NCI-H526 treated with DMSO at 0.1 percent for 48 hours (cell line): ENCODE measurements around the gene SYNPO2L.
"Not testable (repeated sequence)": the region's sequence is repeated elsewhere in the genome, so short reads cannot be mapped to it uniquely, and the experiment has no call there.

Experiments
- DNase-seq: peaks from one replicate; lab custom pipeline; 2025; lab: John Stamatoyannopoulos, UW

The SYNPO2L gene

DNA sequence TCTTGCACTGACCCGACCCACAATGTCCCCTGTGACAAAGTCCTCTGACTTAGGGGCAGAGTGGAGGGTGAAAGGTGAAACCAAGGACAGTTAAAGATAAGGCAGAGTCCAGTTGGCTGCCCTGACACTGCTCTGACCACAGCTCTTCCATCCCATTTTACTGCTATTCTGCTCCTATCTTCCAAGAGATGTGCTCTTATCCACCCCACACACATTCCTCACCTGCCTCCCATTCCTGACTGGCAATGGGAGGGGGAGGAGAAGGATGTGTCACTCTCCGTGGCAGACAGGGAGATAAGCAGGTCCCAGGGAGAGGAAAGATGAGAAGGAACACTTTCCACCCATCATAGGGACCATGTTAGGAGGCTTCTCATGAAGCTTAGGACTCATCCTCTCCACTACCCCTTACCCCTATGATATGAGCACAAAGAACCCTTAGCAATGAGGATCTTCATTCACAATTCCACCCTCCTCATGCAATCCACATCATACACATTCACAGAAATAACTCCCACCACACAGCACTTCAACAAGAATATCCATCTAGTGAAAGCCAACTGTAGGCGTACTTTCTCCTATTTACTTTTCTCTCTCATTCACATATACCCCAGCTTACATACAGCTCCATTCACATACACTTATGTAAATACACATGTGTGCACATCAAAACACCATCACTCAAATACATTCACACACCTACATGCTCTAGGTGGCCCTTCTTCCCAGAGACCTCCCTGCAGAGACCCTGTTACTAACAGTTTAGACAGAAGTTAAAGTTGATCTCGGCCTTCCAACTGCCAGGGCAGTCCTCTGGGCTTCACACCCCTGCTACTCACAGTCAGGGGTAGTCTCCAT, 6.6 kb downstream of the SYNPO2L start:
- DNase-seq, result no peak

DNA sequence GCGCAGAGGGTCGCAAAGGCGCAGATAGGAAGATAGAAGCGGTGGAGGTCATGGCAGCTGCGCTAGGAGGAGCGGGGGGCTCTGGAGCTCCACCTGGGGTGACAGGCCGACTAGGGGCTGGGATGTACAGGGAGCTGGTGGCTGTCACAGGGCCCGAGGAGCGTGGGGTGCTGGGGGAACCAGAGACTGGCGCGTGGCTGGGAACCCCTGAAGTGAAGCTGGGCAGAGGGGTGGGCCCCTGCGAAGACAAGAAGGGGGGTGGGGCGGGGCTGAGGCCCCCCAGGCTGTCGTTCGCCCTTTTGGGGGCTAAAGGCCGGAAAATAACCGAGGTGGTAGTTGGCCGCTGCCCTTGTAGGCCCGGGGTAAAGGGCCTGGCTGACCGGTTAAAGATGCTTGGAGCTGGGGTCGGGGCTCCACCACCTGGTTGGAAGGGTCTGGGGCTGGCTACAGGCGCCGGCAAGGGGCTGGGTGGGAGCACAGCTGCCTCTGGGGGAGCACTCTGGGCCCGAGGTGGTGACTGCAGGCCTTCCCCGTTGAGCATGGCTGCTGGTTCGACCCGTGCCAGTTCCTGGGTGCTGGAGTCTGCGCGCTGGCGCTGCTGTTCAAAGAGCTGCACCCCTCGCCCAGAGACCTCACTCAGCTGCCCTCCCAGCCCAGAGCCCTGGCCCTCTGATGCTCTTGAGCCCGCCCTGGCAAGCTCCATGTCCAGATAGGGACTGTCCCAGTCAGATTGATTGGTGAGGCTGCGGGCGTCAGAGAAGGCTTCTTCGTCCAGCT, 7.8 kb downstream of the SYNPO2L start:
- DNase-seq, result no peak

DNA sequence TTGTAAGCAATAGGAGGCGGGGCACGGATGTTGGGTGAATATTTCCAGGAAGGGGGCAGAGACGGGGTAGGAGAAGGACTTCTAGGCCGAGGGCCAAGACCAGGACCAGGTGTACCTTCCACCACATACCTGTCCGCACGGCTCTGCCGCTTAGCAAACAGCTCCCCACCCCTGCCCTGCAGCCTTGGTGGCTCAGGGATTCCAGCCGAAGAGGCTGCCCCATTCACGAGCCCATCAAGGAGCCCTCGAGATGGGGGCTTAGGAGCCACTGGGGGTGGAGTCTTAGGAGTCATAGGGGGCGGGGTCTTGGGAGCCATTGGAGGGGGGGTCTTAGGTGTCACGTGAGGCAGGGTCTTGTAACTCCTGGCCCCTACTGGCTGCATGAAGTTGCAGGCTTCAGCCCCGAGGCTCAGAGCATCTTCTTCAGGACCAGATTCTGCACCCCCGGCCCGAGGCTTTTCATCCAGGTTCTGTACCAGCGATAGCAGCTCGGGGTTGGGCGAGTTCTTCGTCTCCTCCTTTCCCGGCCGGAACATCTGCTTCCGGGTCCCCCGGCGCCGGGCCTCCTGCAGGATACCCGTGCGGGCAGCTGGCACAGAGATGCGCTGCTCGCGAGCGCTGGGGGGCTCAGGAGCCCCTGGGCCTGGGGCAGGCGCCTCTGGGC, 8.5 kb downstream of the SYNPO2L start:
- no peak for DNase-seq

DNA sequence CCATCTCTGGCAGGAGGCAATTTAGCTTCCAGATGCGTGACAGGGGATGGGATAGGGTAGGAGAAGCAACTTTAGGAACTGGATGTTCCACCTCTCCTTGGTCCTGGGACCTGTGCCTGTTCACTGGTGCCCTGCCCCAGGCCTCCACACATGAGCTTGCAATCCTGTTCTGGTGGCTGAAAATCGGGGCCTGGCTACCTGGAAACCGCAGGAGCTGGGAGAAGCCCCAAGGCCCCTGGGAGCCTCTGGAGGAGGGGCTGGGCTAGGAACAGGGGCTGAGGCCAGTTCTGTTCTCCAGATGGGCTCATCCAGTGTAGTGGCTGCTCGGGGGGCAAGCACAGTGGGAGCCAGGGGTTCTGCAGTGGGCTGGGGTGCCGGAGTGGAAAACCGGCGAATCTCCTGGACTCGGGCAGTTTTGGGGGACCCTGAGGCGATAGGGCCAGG, 9.2 kb downstream of the SYNPO2L start:
- no peak for DNase-seq

DNA sequence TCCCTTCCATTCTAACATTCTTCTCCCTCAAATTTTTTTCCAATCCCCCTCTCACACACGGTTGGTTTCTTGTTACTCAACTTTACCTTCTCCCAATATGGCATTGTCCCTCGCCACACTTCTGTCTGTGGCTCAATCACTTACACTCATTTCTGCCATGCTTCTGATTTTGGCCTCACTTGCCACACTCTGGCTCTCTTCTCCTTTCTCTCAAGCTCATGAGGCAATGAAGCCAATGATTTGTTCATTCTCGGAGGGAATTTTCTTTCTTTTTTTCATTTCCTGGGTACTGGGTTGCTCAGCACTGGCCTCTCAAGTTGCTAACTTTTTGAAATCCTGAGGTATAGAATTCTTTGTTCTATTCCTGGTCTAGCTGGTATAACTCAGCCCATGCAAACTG, 10.6 kb downstream of the SYNPO2L start:
- no peak for DNase-seq

DNA sequence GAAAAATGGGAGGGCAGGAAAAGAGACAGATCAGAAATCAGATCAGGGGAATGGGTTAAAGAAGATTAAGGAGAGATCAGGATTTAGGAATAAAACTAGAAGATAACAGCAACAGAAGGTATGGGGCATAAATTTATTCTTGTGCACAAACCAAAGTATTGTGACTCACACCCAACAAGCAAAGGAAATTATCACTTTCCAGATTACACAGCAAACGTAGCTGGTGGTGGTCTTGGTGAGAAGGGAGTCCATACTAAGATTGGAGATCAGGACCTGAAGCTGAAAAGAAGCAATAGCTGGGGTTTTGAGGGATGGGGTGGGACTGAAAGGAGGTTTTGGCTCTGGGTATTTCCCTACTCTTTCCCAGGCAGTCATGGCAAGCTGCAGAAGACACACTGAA, 11.1 kb downstream of the SYNPO2L start:
- DNase-seq, result no peak

DNA sequence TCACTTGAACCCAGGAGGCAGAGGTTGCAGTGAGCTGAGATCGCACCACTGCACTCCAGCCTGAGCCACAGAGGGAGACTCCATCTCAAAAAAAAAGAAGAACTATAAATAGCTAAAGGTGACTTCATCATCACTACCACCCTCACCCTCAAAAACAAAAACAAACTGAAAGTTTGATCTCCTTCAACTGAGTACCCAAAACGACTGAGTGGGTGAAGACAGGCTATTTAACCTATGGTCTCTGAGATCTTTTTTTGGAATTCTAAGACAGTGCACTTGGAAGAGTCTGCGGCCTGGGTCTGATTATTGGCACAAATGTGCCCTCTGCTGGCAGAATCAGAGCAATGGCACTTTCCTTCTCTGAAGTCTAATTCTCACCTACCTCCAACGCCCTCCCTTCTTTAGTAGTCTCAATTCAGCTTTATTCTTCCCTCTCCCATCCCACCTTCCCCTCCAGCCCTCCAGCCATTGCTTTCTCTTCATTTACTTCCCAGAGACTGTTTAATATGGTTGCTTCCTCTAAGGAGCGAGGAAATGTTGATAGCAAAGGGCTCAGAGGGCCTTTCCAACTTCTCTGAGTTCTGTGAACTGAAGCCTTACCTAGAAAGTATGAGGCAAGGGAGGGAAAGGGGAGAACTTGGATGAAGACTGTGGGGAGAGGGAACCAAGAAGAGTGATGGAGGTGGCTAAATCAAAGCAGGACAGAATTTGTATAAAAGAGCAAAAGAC, 11.7 kb downstream of the SYNPO2L start:
- peak; percentile 9 for DNase-seq

DNA sequence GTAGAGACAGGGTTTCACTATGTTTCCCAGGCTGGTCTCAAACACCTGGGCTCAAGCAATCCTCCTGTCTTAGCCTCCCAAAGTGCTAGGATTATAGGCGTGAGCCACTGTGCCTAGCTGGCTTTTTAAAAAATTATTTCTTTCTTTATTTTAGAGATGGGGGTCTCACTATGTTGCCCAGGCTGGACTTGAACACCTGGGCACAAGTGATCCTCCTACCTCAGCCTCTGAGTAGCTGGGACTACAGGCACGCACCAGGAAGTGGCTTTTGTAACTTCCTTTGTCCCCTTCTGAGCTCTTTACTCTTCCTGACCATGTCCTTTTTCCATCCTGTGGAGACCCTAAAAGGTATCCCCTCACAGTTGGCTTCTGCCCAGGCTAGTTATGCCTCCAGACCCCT, 12.5 kb downstream of the SYNPO2L start:
- DNase-seq, result no peak

DNA sequence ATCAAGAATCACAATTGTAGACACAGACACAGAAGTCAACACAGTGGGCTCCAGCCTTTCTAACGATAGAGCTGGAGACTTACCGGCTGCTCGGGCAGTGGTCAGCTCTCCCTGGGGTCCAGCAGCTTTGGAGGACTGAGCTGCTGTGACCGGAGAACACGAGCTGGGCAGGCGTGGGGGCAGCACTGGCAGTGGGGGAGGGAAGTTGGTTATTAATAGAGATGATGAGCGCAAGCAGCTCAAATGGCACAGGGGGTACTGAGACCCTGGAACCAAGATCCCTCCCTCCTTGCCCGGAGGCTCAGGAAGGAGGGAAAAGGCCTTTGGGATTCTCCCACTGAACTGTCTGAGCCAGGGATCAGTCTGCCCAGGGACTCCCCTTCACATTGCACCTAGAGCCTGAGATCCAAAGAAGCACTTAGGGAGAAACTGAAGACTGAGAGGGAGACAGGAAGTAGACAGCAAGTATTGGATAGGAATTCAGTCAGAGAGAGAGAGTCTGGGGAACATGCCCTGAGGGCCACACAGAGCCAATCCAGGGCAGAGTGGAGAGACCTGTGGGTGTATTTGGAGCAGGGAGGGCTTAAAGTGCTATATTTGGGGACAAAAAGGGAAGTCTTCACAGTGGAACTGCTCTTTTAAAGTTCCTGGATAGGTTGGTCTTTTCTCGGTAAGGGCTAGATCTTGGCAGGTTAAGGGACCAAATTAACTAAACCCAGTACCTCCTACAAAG, 14.3 kb downstream of the SYNPO2L start, which contains the start of gene MYOZ1:
Gene MYOZ1, minus strand, starts transcription at position 147 of the 733 bp plus-strand sequence. CDS start 1,457 bp downstream, outside the sequence.
- DNase-seq, result no peak

DNA sequence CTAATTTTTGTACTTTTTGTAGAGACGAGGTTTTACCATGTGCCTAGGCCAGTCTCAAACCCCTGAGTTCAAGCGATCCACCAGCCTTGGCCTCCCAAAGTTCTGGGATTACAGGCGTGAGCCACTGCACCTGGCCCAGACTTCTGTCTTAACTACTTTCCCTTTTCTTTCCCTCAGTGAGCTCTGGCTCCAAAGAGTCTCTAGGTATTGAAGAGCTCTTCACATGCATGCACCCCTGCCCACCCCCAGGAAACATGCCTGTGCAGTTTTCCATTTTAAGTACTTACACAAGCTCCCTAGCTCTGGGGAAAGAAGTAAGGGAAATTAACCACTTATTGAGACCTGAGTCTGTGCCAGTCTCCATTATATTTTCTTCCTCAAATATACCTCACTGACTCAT, 16.5 kb downstream of the SYNPO2L start:
- DNase-seq, result no peak

DNA sequence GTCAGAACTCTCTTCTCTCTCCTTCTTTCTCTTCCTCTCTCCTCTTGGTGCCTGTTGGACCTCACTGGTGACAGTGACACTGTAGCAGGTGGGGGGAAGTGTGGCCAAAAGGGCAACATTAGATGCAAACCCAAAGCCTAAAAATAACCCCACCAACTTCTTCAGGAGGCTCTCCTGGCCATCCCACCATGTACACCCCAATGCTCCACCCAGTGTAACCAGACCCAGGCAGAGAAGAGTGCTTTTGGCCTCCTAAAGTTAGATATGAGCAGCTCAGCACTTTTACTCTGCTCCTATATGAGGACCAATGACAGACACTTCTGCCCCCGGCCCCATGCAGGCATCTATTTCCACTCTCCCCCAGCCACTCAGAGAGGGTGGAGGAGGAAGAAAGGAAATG, 20.0 kb downstream of the SYNPO2L start:
- DNase-seq, result no peak

DNA sequence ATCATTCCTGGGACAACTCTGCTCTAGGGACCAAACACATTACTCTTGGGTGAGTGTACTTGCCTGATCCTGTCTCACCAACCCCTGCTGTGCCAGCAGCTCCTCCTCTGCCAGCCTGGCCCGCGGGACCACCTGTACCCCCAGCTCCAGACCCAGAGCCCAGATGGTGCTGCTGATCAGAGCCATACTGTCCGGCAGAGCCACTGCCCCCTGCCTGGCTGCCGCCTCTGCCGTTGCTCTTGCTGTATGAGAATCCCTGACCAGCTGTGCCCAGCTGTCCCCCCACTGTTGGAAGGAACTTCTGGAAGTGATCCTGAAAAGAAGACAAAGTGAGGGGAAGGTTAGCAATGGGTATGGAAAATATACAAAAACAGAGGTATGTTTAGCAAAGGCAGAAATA, 21.4 kb downstream of the SYNPO2L start:
- DNase-seq, result no peak

DNA sequence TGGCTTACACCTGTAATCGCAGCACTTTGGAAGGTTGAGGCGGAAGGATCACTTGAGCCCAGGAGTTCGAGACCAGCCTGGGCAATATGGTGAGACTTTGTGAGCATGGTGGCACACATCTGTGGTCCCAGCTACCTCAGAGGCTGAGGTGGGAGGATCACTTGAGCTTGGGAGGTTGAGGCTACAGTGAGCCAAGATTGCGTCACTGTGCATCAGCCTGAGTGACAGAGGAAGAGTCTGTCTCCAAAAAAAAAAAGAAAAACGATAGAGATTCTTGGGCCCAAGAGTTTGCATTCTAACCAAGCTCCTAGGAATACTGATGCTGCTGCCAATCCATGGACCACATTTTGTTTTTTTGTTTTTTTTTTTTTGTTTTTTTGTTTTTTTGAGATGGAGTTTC, 26.7 kb downstream of the SYNPO2L start:
- no peak for DNase-seq

DNA sequence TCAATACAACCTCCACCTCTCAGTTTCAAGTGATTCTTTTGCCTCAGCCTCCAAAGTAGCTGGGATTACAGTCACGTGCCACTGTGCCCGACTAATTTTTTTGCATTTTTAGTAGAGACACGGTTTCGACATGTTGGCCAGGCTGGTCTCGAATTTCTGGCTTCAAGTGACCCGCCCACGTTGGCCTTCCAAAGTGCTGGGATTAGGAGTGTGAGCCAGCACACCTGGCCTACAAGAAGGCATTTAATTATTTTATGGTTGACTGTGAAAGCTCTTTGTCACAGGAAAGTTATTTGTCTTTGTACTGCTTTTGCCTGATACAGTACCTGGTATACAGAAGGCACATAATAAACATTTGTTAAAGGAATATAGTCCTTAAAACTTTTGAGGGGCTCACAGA, 27.4 kb downstream of the SYNPO2L start:
- DNase-seq, result no peak

DNA sequence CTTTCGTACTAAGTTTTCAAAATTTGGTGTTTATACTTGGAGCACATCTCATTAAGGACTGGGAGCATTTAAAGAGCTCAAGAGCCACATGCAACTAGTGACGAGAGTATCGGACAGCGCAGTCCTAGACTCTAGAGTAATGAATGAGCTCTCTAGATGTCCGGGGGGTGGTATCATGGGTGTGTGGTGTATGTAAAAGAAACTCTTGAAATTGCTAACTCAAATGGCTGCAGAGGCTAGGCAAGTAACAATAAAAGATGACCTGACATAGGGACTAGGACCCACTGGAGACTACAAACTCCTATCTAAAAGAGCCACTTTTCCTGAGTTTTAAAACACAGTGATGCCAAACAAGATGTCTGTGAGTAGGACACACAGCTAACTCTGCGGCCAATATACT, 28.5 kb downstream of the SYNPO2L start:
- DNase-seq, result no peak

DNA sequence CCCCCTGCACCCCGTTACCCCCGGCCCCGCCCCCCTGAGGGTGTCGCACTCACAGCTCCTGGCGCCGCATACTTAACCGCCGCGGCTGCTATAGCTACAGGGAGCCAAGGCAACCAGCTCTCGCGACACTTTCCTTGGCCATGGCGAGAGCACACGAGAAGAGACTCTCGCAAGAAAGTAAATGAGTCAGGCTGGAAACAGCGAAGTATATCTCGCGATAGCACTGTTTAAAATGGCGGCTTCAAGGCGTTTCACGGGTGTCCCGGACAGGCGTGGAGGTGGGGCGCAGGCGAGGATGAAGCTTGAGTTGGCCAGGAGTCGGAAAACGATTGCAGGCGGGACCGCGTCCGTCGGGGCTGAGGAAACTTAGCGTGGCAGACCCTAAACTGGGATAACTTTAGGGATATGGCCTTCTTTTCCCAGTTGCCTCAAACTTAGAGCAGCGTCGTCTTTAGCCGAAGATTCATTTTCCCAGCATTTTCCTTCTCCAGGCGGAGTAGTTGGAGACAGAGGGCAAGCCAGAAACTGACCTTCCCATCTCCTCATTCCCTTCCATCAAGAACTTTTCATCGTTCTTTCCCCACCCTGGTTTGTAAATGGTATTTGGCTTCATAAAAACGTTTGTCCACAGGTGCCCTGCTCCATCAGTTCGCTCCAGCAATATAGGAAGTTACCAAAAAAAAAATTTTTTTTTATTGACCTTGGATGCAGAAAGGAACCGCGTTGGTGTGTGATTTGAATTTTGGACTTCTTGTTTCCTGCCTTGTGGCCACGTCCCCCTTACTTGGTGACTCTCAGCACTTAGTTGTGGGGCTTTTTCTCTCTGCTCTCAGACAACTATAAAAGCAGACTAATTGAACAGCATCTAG, 29.7 kb downstream of the SYNPO2L start:
- DNase-seq, result peak; percentile 56

DNA sequence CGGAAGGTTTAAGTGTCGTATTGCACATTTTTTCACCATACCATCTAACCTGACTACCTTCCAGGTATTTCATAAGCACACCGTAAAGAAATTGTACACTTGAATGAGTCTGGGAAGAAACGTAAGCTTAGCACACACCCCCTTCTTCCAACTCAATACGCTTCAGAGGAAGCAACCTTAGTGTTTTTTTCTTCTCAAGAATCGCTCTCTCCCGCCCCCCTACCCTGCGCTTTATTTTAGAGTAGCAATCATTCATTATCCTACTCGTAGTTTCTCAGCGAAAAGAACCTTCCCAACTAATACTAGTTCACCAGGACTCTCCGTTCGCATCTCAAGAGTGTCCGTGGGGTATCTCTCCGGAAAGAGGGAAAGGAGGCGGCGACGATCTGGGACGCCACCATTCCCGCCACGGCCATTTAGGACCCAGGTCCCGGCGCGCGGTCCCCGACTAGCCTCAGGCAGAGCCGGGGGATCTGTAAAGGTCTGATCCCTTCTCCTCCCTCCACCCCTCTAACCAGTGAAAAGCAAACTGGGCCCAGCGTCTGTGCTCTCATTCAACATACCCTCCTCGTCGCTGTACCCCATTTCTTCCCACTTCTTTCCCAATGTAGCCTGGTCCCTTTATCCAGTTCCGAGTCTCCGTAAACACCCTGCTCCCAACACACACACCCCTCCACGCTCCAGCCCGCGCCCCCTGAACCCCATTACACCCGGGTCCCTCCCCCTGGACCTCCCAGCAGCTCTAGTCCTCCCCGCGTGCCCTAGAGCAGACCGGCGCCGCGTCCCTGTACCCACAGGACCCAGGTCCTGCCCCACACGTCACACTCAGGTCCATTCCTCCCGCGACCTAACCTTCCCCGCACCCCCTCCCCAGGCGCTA, 30.6 kb downstream of the SYNPO2L start:
- DNase-seq, result no peak

DNA sequence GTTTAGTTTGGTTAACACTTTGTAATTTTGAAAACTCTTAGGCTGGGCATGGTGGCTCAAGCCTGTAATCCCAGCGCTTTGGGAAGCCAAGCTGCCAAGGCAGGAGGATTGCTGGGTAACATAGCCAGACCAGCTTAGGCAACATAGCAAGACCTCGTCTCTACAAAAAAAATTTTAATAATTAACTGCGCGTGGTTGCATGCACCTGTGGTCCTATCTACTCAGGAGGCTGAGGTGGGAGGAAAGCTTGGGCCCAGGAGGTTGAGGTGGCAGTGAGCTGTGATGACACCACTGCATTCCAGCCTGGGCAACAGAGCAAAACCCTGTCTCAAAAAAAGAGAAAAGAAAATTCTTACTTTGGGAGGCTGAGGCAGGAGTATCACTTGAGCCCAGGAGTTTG, 32.8 kb downstream of the SYNPO2L start:
- DNase-seq, result no peak

DNA sequence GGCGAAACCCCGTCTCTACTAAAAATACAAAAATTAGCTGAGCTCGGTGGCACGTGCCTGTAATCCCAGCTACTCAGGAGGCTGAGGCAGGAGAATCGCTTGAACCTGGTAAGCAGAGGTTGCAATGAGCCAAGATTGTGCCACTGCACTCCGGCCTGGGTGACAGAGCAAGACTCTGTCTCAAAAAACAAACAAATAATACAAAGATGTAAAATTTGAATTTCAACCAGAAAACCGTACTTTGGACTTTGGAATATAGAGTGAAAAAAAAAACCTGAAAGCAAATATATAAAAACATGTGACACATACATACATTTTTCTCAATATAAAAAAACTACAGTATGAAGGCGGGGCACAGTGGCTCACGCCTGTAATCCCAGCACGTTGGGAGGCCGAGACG, 34.9 kb downstream of the SYNPO2L start:
- DNase-seq, result not testable (repeated sequence)
